Measurements from ENCODE around the gene CACNA2D1. TPM values are rescaled to one million over a fixed set of nuclear protein-coding genes. Genes with fewer than 3 reads are reported as not detected.

The CACNA2D1 gene
- total RNA-seq, 2 experiments from 2014 or later: not detected

GRCh38 chr7:82126576-82126975 lies 317.0 kb downstream of the CACNA2D1 start:
- CTCF ChIA-PET: no interaction called here

GRCh38 chr7:82124445-82124844 lies 319.1 kb downstream of the CACNA2D1 start:
- ChIA-PET POLR2A (no interaction called here), CTCF (no interaction called here)
- no peak for ATAC-seq
- TF ChIP-seq CTCF (IDR thresholded peaks at IDR 0.05): no peak
- Mint-ChIP-seq H3K4me3 (no peak overlapping the region), H3K9me3 (no peaks in the 10 kb centered on the region), H3K4me1 (ENCODE audit: low read depth) (no peaks in the 10 kb centered on the region), H3K27ac (no peak overlapping the region), H3K36me3 (ENCODE audit: low read depth) (no peaks in the 10 kb centered on the region), H3K27me3 (no peaks in the 10 kb centered on the region)
- intact Hi-C loops (cut with micrococcal nuclease): no loop called here
- DNase-seq: no peak

More at GRCh38 chr7:82126576-82126975, 317.0 kb downstream of the CACNA2D1 start:
- intact Hi-C loops (cut with micrococcal nuclease): no loop called here
- Mint-ChIP-seq H3K36me3 (ENCODE audit: low read depth) (no peaks in the 10 kb centered on the region), H3K27me3 (no peaks in the 10 kb centered on the region), H3K4me1 (ENCODE audit: low read depth) (no peaks in the 10 kb centered on the region), H3K27ac (no peak overlapping the region), H3K9me3 (no peaks in the 10 kb centered on the region), H3K4me3 (no peak overlapping the region)
- POLR2A ChIA-PET: no interaction called here
- TF ChIP-seq CTCF (IDR thresholded peaks at IDR 0.05): no peak
- no peak for ATAC-seq
- DNase-seq: no peak

- POLR2A ChIA-PET: no interaction called here
- intact Hi-C loops (cut with micrococcal nuclease): no loop called here
- DNase-seq (no peak), ATAC-seq (no peak)
- no peaks in the 10 kb centered on the region for H3K36me3 Mint-ChIP-seq (ENCODE audit: low read depth)
- no peaks in the 10 kb centered on the region for H3K9me3 Mint-ChIP-seq
- no peaks in the 10 kb centered on the region for H3K4me1 Mint-ChIP-seq (ENCODE audit: low read depth)
- H3K4me3 Mint-ChIP-seq: no peak overlapping the region
- TF ChIP-seq CTCF (IDR thresholded peaks at IDR 0.05): no peak
- CTCF ChIA-PET: no interaction called here
- no peak overlapping the region for H3K27ac Mint-ChIP-seq
- H3K27me3 Mint-ChIP-seq: no peaks in the 10 kb centered on the region
Observed at GRCh38 chr7:82122275-82122674, 321.3 kb downstream of the CACNA2D1 start.

- Mint-ChIP-seq H3K4me1 (ENCODE audit: low read depth) (no peaks in the 10 kb centered on the region), H3K27ac (no peak overlapping the region), H3K36me3 (ENCODE audit: low read depth) (no peaks in the 10 kb centered on the region), H3K4me3 (no peak overlapping the region), H3K27me3 (no peaks in the 10 kb centered on the region), H3K9me3 (no peaks in the 10 kb centered on the region)
- intact Hi-C loops (cut with micrococcal nuclease): no loop called here
- no peak for TF ChIP-seq CTCF (IDR thresholded peaks at IDR 0.05)
- ChIA-PET CTCF (no interaction called here), POLR2A (no interaction called here)
- DNase-seq (no peak), ATAC-seq (no peak)
Observed at GRCh38 chr7:82114237-82114636, 329.3 kb downstream of the CACNA2D1 start.

GRCh38 chr7:82110146-82110840 lies 333.3 kb downstream of the CACNA2D1 start:
- DNase-seq (no peak), ATAC-seq (no peak)
- H3K4me3 Mint-ChIP-seq: no peak overlapping the region
- POLR2A ChIA-PET: no interaction called here
- H3K36me3 Mint-ChIP-seq (ENCODE audit: low read depth): no peaks in the 10 kb centered on the region
- CTCF ChIA-PET: no interaction called here
- no peak for TF ChIP-seq CTCF (IDR thresholded peaks at IDR 0.05)
- intact Hi-C loops (cut with micrococcal nuclease): no loop called here
- H3K4me1 Mint-ChIP-seq (ENCODE audit: low read depth): no peaks in the 10 kb centered on the region
- no peak overlapping the region for H3K27ac Mint-ChIP-seq
- no peaks in the 10 kb centered on the region for H3K27me3 Mint-ChIP-seq
- H3K9me3 Mint-ChIP-seq: no peaks in the 10 kb centered on the region
